MM.1S (cell line): ENCODE measurements around the gene YPEL3.

Experiments used
- CTCF ChIP-seq: fragments of 300-600 bp; sonication (generic); IDR thresholded peaks from 2 replicates; pipeline ENCODE4 v1.5.1; 2016; ENCODE audit warnings: antibody characterized with exemption, low read length, mixed read lengths
- EZH2 ChIP-seq: fragments of 300-600 bp; sonication (generic); optimal IDR thresholded peaks from 2 replicates; pipeline ENCODE3; 2017; ENCODE audit warnings: low read depth, mild to moderate bottlenecking, antibody characterized with exemption, low read length, mixed read lengths

- no peak for TF ChIP-seq CTCF
- no peak for TF ChIP-seq EZH2
Observed at GRCh38 chr16:30084816-30085159, 11.2 kb downstream of the YPEL3 start.
